HS-5 (cell line): ENCODE measurements around the gene PCMTD2.
"Not testable (repeated sequence)": the region's sequence is repeated elsewhere in the genome, so short reads cannot be mapped to it uniquely, and the experiment has no call there.

Experiments
- DNase-seq: peaks from one replicate; pipeline ENCODE4 v3.0.0-alpha.2; 2012; ENCODE audit warnings: low read depth

Gene PCMTD2

DNA sequence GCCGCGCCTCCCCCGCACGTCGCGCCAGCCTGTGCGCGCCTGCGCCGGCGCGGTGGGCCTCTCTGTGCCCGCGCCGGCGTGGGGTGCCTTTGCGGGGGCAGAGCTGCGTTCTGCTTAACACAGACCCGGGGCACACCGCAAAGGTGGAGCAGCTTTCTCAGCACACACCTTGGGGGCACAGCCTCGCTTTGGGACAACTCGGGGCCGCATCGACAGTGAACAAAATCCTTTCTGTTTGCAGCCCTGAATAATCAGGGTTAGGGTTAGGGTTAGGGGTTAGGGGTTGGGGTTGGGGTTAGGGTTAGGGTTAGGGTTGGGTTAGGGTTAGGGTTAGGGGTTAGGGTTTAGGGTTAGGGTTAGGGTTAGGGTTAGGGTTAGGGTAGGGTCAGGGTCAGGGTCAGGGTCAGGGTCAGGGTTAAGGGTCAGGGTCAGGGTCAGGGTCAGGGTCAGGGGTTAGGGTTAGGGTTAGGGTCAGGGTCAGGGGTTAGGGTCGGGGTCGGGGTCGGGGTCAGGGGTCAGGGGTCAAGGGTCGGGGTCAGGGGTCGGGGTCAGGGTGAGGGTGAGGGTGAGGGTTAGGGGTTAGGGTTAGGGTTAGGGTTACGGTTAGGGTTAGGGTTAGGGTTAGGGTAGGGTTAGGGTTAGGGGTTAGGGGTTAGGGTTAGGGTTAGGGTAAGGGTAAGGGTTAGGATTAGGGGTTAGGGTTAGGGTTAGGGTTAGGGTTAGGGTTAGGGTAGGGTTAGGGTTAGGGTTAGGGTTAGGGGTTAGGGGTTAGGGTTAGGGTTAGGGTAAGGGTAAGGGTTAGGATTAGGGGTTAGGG is 31.1 kb downstream of the PCMTD2 start:
- not testable (repeated sequence) for DNase-seq

DNA sequence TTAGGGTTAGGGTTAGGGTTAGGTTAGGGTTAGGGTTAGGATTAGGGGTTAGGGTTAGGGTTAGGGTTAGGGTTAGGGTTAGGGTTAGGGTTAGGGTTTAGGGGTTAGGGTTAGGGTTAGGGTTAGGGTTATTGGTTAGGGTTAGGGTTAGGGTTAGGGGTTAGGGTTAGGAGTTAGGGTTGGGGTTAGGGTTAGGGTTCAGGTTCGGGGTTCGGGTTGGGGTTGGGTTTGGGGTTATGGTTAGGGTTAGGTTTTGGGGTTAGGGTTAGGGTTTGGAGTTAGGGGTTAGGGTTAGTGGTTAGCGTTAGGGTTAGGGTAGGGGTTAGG is 31.7 kb downstream of the PCMTD2 start:
- not testable (repeated sequence) for DNase-seq

DNA sequence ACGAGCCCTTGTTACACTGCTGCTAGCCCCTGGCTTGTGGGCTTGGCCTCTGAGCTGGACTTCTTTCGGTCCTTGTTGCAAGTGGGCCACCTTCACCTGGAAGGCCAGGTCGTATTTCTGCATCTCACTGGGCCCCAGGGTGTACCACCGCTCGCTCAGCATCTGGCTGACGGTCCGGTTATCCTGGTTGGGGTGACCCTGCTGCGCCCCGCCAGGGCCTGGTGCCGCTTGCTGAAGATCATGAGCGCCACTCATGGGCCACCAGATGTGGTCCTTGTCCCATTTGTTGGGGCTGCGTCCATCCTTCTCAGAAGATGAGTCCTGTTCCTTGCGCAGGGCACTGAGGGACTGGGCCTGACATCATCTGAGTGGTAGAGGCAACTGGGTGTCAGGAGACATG is 36.6 kb downstream of the PCMTD2 start:
- DNase-seq = not testable (repeated sequence)

DNA sequence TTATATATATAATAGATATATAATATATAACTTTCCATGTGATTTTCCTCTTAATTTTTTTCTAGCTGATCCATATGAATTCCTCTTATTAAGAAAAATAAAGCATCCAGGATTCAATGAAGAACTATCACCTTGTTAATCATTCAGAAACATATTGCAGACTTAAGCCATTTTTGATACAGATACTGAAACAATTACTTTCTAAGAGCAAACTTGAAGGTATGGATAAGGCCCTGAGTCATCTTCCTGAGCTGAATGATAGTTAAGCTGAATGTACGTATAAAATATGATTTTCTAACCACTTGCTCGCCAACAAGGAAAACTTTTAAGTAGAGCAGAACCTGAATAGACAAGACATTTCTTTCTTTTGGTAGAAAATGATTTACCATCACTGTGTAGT is 47.5 kb downstream of the PCMTD2 start:
- DNase-seq = not testable (repeated sequence)

DNA sequence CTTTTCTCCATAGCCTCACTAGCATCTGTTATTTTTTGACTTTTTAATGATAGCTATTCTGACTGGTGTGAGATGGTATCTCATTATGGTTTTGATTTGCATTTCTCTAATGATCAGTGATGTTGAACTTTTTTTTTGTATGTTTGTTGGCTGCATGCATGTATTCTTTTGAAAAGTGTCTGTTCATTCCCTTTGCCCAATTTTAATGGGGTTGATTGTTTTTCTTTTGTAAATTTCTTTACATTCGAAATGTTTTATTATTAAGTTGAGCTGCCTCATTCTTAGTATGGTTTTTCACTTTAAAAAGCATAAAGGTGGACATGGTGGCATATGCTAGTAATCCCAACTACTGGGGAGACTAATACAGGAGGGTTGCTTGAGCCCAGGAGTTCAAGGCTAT is 58.2 kb downstream of the PCMTD2 start:
- DNase-seq = not testable (repeated sequence)

DNA sequence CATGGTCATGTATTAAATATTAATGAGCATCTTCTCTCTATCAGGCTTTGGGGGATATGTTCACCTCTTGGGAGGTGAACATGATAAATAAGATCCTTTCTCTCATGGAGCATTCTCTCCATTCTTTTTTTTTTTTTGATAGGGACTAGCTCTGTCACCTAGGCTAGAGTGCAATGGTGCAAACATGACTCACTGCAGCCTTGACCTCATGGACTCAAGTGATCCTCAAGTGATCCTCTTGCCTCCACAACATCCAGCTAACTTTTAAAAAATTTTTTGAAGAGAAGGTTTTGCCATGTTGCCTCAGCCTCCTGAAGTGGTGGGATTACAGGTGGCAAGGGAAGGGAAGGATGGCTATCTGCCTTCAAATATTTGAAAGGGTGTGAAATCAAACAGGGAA is 59.8 kb downstream of the PCMTD2 start:
- DNase-seq = not testable (repeated sequence)

DNA sequence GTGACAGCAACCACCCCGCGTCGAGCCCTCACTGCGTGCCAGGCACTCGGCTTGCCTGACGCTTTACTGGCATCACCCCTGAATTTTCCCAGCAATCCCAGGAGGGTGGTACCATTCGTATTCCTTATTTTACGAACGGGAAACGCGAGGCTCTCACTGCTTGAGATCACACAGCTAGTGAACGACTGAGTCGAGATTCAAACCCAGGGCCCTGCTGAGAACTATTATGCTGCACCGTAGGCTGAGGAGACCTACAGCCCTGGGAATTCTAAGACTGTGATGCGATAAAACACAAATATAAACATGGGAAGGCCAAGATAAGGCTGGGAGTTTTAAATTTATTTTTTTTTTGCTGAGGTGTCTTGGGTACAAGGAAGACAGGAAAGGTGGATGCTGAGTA is 60.3 kb downstream of the PCMTD2 start:
- DNase-seq = not testable (repeated sequence)

DNA sequence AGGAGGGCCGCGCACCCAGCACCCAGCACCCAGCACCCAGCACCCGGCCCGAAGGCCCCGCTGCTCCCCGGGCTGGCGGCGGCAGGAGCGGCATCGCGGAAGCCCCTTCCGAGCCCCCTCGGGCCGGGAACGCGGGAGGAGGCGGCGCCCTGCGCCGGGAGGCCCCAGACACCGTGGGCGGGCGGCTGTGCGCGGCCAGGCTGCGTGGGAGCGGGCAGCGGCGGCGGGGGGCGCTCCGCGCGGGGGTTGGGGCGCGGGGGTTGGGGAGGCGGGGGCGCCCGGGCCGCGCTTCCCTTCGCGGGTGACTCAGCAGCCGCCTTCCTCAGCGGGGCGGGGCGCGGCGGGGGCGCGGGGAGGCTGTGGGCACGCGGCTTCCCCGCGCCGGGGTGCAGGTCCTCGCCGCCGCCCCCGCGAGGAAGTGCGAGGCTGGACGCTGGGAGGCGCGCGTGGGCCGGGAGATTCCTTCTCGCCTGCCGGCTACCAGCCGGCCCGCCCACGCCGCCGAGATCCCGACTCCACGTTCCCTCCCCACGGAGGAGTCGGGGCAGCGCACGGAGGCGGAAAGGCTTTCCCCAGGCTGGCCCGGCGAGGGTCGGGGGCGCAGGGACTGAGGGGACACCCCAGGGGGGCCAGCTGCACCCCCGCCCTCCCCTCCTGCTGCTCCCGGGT is 61.0 kb downstream of the PCMTD2 start:
- not testable (repeated sequence) for DNase-seq

DNA sequence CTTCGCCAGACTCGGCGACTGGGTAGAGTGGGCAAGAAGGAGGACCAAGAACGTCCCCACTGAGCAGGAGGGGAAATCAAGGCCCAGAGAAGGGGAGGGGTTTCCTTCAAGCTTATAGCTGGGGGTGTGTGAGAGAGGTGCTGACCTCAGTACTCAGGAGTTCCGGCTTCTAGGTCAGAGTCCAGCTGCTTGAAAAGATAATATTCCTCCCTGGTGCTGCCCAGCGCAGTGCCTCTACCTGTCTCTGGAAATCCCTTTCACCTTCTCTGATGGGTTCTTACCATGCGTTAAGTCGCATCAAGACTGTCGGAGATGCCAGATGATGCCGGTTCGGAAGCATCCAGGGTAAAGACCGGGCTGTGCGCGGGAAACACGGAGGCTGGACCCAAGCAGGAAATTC is 61.8 kb downstream of the PCMTD2 start:
- DNase-seq = not testable (repeated sequence)

DNA sequence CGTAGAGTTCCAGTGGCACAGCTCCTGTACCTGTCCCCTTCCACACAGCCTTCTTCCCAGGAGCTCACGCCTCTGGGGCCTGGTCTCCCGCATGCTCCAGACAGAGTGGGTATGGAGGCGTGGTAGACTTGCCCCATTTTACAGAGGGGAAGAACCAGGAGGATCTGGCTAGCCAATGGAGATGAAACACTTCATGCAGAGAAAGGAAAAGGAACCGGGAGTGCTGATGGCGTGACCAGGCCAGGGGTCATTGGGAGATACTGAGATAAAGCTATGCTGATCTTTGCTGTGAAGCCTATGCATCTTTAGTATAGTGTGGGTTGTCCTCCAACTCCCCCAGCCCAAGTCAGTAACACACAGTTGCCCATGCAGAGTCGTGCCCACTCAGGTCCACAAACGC is 62.5 kb downstream of the PCMTD2 start:
- not testable (repeated sequence) for DNase-seq

DNA sequence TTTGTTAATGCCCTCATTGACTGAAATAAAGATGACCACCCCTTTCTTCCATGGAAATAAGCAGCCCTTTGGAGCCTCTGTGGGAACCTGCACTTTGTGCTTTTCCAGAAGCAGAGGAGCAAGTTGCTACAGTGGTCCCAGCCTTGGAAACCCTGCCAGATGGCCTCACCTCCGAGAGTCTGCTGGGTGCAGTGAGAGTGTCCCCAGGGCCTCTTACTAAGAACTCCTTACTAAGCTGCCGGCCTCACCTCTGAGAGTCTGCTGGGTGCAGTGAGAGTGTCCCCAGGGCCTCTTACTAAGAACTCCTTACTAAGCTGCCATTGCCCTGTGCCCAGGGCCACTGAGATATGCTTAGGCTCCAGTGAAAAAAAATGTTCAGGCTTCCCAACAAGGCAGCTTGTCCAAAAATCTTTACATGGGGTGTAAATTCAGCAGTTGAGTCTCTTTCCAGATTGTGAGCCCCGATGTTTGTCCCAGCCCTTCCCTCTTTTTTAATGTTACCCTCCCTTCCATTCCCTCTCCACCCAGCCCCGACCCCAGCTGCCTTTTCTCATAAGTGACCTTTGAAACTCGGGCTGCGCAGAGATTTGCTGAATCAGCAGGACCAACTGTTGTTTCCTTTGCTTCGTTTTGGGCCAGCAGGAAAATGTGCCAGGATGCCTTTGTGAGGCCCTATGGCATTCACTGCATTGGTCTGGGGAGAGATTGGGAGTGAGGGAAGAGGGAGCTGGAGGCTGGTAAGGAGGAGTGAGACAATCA is 66.7 kb downstream of the PCMTD2 start:
- not testable (repeated sequence) for DNase-seq
